ENCODE results near the gene MACC1.
"Not testable (repeated sequence)": the region's sequence is repeated elsewhere in the genome, so short reads cannot be mapped to it uniquely, and the experiment has no call there.

MACC1 gene

GRCh38 chr7:20203316-20203715 is 13.9 kb downstream of the MACC1 start:
- DNase-seq, result no peak

GRCh38 chr7:20201380-20201779 is 15.8 kb downstream of the MACC1 start:
- no peak for DNase-seq

GRCh38 chr7:20200971-20201370 is 16.2 kb downstream of the MACC1 start:
- DNase-seq, result no peak

DNA sequence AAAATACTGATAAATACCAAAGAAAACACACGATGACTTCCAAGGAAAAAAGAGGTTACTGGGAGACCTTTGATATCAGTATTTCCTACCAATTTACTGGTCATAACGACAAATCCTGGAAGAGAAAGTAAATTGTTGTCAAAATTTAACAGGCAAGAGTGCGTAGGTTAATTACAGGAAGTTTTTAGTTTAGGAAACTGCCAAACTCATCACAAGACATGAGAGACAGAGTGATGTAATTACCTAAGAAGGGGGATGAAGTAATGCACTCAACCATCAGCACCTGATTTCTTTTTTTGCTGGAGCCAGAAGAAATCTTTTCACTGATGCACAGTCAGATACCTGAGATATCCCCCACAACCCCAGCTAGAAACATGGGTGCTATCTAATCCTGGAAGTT is 16.8 kb downstream of the MACC1 start:
- no peak for DNase-seq

DNA sequence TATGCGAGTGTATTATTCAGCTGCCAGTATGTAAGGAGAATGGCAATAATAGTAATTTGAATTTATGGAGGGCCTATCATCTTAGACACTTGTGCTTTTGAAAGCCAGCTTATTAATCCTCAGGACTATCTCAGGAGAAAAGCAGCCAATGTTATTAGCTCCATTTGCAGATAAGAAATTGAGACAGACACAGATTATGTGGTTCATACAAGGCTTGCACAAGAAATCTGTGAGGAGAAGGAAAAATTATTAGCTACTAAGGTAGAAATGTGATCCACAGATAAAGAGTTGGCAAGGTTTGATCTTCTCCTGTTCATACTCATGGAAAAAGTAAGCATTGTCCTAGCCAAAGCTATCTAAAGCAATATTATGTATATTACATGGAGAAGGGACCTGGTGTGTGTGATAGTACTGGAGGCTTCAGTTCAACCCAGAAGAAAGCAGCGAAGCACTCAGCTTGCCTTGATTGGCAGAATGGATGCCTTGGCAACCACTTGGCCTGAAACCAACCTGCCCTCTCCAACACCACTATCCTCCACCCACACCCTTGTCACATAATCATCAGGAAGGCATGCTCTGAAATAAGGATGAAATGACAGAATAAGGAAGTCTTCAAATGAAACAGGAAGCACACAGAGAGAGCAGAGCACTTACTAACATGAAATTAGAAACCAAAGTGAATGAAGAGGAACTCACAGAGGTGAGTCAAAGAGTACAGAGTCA is 18.0 kb downstream of the MACC1 start:
- peak; percentile 34 for DNase-seq

GRCh38 chr7:20198260-20198659 is 18.9 kb downstream of the MACC1 start:
- no peak for DNase-seq

GRCh38 chr7:20197837-20198236 is 19.3 kb downstream of the MACC1 start:
- no peak for DNase-seq

DNA sequence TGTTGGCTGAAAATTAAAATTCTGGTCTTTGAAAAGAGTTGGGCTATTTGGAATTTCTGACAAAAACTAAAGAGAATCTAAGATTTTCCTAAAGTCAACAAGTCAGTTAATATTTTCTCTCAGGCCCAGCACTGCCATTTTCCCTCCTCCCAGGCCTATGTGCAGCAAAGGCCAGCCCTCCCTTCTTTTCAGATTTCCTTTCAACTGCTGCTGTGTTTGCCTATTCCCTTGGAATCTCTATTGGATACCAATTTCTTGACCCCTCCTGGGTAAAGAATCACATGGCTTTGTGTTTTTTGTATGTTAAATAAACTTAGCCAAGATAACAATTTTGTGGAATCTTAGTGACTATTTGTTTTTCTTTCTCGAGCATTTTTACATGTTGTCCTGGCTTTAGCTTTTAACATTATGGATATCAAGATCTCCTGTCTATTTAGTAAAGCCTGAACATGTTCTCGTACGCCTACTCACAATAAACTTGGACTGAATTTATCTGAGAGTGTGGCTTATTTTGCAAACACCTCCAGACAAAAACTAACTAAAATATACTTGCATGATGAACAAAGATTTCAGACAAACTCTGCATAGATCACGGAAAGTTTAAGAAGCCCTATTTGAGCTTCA is 19.9 kb downstream of the MACC1 start:
- DNase-seq, result no peak

GRCh38 chr7:20194343-20194995 is 22.7 kb downstream of the MACC1 start:
- no peak for DNase-seq

DNA sequence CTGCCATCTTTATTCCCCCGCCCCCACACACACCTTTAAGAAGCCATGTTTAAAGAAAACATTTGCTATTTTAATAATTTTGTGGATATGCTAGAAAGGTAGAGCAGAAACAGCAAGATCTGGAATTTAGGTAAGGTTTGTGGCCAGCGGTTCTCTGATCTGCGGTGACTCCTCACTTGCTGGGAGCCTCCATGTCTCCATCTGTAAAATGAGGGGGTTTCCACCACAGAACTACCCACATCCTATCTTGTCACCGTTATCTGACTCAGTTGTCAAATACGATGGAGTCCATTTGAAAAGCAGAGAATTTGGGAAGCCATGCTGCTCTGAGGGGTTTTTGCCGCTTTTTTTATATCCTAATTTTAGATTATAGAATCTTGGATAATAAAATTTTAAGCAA is 23.3 kb downstream of the MACC1 start:
- no peak for DNase-seq

GRCh38 chr7:20193242-20193777 is 23.9 kb downstream of the MACC1 start:
- DNase-seq, result no peak

DNA sequence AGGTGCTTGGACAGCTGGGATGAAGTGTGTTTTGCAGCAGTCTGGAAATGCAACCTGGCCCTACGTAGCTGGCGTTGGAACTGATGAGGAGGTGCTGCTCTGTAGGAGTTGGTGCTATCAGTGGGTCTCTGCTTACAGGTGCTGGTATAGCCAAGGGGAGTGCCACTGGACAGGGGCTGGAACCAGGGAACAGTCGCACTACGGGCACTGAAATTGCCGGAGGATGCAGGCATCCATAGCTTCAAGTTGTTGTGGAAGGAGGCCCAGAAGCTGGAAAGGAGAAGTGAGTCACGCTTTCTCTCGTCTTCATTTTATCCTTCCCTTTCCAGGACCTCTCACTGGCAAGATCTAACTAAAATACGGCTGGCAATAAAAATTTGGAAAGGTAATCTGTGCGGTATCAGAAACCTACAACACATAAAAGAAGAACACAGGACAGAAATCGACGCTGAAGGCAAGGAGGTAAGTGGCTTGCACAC is 25.8 kb downstream of the MACC1 start:
- DNase-seq, result no peak

GRCh38 chr7:20190560-20191390 is 26.4 kb downstream of the MACC1 start:
- no peak for DNase-seq

DNA sequence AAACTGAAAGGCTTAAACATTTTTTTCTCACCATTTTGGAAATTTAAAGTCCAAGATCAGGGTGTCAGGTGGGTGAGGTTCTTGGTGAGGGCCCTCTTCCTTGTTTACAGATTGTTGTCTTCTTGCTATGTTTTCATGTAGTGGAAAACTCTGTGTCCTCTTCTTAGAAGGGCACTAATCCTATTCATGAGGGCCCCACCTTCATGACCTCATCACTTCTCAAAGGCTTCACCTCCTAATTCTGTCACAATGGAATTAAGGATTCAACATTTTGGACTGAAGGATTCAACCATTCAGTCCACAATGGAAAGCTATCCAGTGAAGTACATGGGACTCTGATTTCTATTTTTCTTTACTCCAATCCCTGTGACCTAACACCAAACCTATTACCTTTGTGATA is 27.3 kb downstream of the MACC1 start:
- no peak for DNase-seq

DNA sequence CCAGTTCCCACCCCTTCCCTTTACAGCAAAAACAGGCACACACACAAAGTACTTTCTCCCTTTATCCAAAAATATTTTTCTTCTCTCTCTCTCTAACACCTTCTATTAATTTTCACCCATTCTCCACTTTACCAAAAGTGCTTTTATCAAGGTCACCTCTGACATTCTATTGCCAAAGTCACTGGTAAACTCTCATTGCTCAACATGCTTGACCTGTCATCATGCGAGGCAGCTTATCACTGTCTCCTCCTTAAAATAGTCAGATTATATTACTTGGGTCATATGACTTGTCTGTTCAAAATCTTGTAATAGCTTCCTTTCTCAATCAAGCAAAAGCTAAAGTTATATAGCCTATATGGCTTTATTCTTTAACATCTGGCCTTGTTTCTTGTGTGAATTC is 28.6 kb downstream of the MACC1 start:
- DNase-seq, result no peak

DNA sequence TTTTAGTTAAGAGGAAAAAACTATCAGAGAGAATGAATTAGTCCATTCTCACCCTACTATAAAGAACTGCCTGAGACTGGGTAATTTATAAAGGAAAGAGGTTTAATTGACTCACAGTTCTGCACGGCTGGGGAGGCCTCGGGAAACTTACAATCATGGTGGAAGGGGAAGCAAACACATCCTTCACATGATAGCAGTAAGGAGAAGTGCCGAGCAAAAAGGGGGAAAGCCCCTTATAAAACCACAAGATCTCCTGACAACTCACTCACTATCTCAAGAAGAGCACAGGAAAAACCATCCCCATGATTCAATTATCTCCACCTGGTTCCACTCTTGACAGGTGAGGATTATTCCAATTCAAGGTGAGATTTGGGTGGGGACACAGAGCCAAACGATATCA is 29.3 kb downstream of the MACC1 start:
- not testable (repeated sequence) for DNase-seq

GRCh38 chr7:20185988-20186387 is 31.2 kb downstream of the MACC1 start:
- DNase-seq, result no peak

- DNase-seq, result no peak
Observed at GRCh38 chr7:20183086-20183485, 34.1 kb downstream of the MACC1 start.

GRCh38 chr7:20176578-20177242 is 40.5 kb downstream of the MACC1 start:
- DNase-seq, result no peak

- no peak for DNase-seq
Observed at GRCh38 chr7:20173828-20174227, 43.4 kb downstream of the MACC1 start.

- peak; percentile 80 for DNase-seq
Observed at GRCh38 chr7:20172736-20173334, 44.3 kb downstream of the MACC1 start.

GRCh38 chr7:20170633-20171032 is 46.6 kb downstream of the MACC1 start:
- no peak for DNase-seq
